ENCODE measurements around the gene TIAM2.

DNA sequence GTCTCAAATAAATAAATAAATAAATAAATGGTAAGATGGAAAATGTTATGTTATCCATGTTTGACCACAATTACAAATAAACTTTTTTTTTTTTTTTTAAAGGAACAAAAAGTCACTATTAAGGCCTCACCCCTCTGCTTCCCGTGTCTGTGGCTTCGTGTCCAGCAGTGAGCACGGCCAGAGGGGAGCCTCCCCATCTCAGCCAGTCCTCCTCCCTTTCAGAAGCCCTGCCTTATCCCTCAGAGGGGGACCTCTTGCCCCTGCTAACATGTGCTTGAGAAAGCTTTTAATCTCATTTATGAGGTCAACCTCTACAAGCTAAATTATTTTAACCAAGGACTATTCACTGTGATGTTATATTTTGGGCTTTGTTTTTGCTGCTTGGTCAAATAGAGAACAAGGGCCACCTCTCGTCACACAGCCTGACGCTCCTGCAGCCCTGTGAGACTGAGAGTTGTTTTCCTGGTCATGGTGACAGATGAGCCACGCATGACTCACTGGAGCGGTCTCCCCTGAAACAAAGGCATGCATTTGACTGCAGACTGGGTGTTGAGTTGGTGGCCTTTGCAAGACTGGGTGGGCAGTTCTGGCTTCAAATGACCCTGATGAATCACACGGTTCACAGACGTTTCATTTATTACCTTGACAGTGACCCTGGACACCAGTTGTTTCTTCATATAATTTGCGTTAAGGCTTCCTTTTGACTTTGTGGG lies 131.8 kb downstream of the TIAM2 start:
- TF ChIP-seq, protein P1, sequence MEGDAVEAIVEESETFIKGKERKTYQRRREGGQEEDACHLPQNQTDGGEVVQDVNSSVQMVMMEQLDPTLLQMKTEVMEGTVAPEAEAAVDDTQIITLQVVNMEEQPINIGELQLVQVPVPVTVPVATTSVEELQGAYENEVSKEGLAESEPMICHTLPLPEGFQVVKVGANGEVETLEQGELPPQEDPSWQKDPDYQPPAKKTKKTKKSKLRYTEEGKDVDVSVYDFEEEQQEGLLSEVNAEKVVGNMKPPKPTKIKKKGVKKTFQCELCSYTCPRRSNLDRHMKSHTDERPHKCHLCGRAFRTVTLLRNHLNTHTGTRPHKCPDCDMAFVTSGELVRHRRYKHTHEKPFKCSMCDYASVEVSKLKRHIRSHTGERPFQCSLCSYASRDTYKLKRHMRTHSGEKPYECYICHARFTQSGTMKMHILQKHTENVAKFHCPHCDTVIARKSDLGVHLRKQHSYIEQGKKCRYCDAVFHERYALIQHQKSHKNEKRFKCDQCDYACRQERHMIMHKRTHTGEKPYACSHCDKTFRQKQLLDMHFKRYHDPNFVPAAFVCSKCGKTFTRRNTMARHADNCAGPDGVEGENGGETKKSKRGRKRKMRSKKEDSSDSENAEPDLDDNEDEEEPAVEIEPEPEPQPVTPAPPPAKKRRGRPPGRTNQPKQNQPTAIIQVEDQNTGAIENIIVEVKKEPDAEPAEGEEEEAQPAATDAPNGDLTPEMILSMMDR (IDR thresholded peaks at IDR 0.05): no peak
- TF ChIP-seq POLR2A (IDR thresholded peaks at IDR 0.05) (no peak), EP300 (IDR thresholded peaks at IDR 0.05) (no peak)

Measured in tibial nerve (tissue), 4 donors.